ENCODE data around the gene CSRNP3.

CSRNP3 gene

GRCh38 chr2:165567273-165567672, 97.8 kb downstream of the CSRNP3 start:
- DNase-seq (ENCODE audit: low spot score): no peak
- TF ChIP-seq, protein P1, sequence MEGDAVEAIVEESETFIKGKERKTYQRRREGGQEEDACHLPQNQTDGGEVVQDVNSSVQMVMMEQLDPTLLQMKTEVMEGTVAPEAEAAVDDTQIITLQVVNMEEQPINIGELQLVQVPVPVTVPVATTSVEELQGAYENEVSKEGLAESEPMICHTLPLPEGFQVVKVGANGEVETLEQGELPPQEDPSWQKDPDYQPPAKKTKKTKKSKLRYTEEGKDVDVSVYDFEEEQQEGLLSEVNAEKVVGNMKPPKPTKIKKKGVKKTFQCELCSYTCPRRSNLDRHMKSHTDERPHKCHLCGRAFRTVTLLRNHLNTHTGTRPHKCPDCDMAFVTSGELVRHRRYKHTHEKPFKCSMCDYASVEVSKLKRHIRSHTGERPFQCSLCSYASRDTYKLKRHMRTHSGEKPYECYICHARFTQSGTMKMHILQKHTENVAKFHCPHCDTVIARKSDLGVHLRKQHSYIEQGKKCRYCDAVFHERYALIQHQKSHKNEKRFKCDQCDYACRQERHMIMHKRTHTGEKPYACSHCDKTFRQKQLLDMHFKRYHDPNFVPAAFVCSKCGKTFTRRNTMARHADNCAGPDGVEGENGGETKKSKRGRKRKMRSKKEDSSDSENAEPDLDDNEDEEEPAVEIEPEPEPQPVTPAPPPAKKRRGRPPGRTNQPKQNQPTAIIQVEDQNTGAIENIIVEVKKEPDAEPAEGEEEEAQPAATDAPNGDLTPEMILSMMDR (IDR thresholded peaks at IDR 0.05): no peak
- H3K27ac ChIP-seq: no peak overlapping the region
- H3K4me3 ChIP-seq: no peak overlapping the region

DNA sequence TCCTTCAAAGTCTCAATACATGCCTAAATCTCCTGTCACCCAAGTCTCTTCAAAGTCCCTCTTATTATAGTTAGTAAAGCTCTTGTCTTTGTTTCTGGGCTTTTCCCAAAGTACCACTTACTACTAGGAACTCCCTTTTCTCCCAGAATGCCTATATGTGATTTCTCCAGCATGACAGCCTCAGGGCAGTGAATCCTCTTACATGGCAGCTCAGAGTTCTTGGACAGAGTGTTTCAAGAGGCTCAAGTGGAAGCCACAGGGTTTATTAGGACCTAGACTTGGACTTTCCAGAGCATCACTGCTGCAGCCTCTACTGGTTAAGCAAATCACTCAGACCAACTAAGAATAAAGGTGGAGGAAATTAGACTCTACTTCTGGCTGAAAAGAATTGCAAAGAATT, 98.9 kb downstream of the CSRNP3 start:
- TF ChIP-seq, protein P1 (IDR thresholded peaks at IDR 0.05): no peak
- DNase-seq (ENCODE audit: low spot score): no peak
- Histone ChIP-seq H3K27ac (no peak overlapping the region), H3K4me3 (no peak overlapping the region)

DNA sequence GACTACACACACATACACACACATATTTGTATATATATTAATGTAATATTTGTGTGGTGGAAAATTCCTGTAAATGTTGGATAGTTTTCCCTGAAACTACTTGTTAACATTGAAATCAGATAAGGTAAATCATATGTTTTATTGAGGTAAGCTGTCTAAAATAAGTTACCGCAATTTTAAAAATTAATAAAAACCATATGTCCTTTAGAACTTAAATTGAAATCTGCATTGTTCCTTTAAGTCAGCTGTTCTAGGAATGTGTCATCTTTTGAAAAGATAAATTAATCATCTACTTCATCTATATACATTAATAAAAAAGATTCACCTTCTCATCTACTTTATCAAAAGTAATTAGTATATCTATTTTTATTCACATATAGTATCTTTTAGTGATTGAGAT, 102.0 kb downstream of the CSRNP3 start:
- H3K4me3 ChIP-seq: no peak overlapping the region
- H3K27ac ChIP-seq: no peak overlapping the region
- TF ChIP-seq, protein P1 (IDR thresholded peaks at IDR 0.05): no peak
- DNase-seq (ENCODE audit: low spot score): no peak

DNA sequence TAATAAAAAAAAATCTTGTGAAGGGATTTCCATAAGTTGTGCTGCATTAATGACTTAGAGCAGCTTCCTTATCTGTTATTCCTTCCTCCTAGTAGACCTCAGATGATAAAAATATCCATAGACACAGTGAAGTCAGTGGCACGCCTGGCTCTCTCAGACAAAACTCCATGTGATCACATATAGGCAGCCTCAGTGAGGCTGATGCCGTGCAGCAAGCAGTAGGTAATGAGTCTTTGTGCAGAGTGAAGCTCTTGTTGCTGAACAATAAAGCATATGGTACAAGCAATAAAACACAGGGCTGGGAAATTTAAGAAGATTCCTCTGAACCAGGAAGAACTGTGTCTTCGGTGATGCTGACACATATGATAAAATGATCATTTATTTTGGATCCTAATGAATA, 102.7 kb downstream of the CSRNP3 start:
- Histone ChIP-seq H3K27ac (peak overlapping the region in 1 of 2 donors; percentile 41), H3K4me3 (peak overlapping the region; percentile 47)
- DNase-seq (ENCODE audit: low spot score): no peak
- TF ChIP-seq, protein P1 (IDR thresholded peaks at IDR 0.05): no peak

DNA sequence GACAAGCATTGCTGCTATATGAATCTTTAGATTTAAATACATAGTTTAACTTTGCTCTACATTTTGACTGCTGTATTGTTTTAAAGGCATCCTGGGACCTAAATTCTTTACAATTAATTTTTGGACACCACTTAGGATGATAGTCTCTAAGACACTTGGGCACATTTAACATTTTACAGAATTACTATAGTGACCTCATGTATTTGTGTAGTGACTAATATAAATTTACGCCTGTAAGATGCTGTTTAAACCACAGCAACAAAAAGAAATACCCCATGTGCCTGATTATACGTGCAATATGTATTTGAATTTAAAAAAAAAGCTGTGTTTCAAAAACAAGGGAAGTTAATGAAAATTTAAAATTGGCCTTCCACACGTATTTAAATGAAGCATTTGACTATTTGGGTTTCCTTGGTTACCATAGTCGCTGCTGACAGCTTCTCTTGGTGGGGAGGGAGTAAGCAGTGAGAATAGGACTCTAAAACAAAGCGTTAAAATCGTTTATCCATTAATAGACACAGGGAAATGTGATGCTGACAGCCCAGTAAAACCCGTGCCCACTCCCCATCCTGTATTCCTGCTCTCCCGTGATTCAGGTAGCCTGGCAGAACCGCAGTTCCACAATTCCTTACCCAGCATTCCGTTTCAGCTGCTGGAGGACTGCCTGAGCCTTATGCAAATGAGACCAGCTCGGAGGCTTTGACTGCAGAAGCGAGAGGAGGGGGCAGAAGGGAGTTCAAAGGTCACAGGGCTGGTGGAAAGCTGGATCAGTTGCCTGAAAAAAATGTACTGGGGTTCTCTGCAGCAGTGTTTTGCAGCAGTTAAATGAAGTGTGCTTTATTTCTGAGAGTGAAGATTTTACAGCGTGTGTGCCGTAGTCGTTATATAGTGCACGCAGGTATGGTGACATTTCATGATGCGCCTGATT, 104.3 kb downstream of the CSRNP3 start:
- TF ChIP-seq, protein P1 (IDR thresholded peaks at IDR 0.05): no peak
- H3K4me3 ChIP-seq: peak overlapping the region; percentile 69
- peak overlapping the region; percentile 54 to 73 for H3K27ac ChIP-seq
- peak; percentile 79 for DNase-seq (ENCODE audit: low spot score)

DNA sequence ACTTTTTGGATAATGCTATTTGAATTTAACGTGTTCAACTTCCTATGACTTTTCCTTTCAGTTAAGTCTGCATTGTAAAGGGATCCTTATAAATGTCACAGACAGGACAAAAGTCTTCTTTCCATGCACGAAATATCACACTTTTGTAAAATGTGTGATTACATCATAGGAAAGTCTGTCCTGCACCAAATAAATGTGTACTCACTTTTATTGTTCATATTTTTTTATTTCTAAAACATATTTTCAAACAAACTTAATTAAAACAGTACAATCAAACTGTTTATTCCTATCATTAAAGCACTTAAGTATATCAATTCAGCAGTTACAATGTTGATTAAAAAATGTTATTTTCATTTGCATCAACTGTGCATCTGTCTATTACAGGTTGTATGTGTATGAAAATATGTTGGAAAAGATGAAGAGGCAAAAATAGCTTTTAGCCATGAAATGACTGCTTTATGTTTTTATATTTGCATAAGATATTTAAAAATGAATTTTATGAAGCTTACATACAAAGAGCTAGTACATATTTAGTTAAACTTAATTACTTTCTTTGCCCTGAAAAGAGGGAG, 105.6 kb downstream of the CSRNP3 start:
- no peak for DNase-seq (ENCODE audit: low spot score)
- TF ChIP-seq, protein P1 (IDR thresholded peaks at IDR 0.05): no peak
- Histone ChIP-seq H3K4me3 (peak overlapping the region; percentile 69), H3K27ac (no peak overlapping the region)
